Chondrocyte (in vitro differentiated cells): ENCODE results near the gene HDAC4. TPM values are rescaled to one million over a fixed set of nuclear protein-coding genes. Genes with fewer than 3 reads are reported as not detected.

Experiments used
- DNase-seq: peaks from one replicate; pipeline ENCODE4 v3.0.0; 2021; ENCODE audit warnings: mixed read lengths, low spot score
- H3K27ac Mint-ChIP-seq: one replicate; pipeline ENCODE4 v1.8.0; 2021; ENCODE audit warnings: mild to moderate bottlenecking, moderate library complexity, mixed read lengths; ENCODE audit not compliant: unreplicated experiment
- H3K27me3 Mint-ChIP-seq: 2 replicates; pipeline ENCODE4 v1.8.0; 2021; ENCODE audit warnings: low read depth, mixed read lengths
- H3K36me3 Mint-ChIP-seq: 2 replicates; pipeline ENCODE4 v1.8.0; 2021; ENCODE audit warnings: low read depth, mixed read lengths
- H3K4me1 Mint-ChIP-seq: 2 replicates; pipeline ENCODE4 v1.8.0; 2021; ENCODE audit warnings: low read depth, mild to moderate bottlenecking, mixed read lengths
- H3K4me3 Mint-ChIP-seq: one replicate; pipeline ENCODE4 v1.8.0; 2021; ENCODE audit warnings: mild to moderate bottlenecking, moderate library complexity, mixed read lengths; ENCODE audit not compliant: unreplicated experiment
- H3K9me3 Mint-ChIP-seq: 2 replicates; pipeline ENCODE4 v1.8.0; 2021; ENCODE audit warnings: low read depth, mixed read lengths
- CTCF ChIP-seq: fragments of 200-600 bp; sonication (generic); IDR thresholded peaks from 2 replicates; pipeline ENCODE4 v1.5.0; 2021; ENCODE audit warnings: antibody characterized with exemption, mild to moderate bottlenecking, moderate library complexity
- total RNA-seq: library from RNA; stranded (reverse); gene quantifications from 3 replicates; pipeline ENCODE4 v1.2.1, GENCODE V29; 2021

The HDAC4 gene
- total RNA-seq, 1 donor from 2014 or later = 22.3 TPM

GRCh38 chr2:239351687-239352086 lies 49.1 kb downstream of the HDAC4 start:
- Mint-ChIP-seq H3K27ac (peak overlapping the region; percentile 32), H3K4me3 (no peak overlapping the region), H3K9me3 (peaks cover 15% of the 10 kb centered on the region), H3K4me1 (peaks cover 51% of the 10 kb centered on the region), H3K36me3 (peaks cover 10% of the 10 kb centered on the region), H3K27me3 (no peaks in the 10 kb centered on the region)
- no peak for TF ChIP-seq CTCF
- no peak for DNase-seq

- no peak for TF ChIP-seq CTCF
- peaks cover 38% of the 10 kb centered on the region for H3K4me1 Mint-ChIP-seq
- no peak overlapping the region for H3K4me3 Mint-ChIP-seq
- H3K36me3 Mint-ChIP-seq = peaks cover 8% of the 10 kb centered on the region
- H3K9me3 Mint-ChIP-seq = peaks cover 6% of the 10 kb centered on the region
- H3K27ac Mint-ChIP-seq = peak overlapping the region; percentile 42
- H3K27me3 Mint-ChIP-seq = no peaks in the 10 kb centered on the region
- DNase-seq = no peak
These were observed 51.2 kb downstream of the HDAC4 start for GRCh38 chr2:239349453-239350135.

GRCh38 chr2:239348563-239349452 lies 52.0 kb downstream of the HDAC4 start:
- Mint-ChIP-seq H3K4me3 (no peak overlapping the region), H3K9me3 (peaks cover under 1% of the 10 kb centered on the region), H3K36me3 (peaks cover 4% of the 10 kb centered on the region), H3K27ac (peak overlapping the region; percentile 46), H3K4me1 (peaks cover 32% of the 10 kb centered on the region), H3K27me3 (no peaks in the 10 kb centered on the region)
- TF ChIP-seq CTCF = no peak
- DNase-seq = no peak

GRCh38 chr2:239346676-239347075 lies 54.1 kb downstream of the HDAC4 start:
- Mint-ChIP-seq H3K4me1 (peaks cover 13% of the 10 kb centered on the region), H3K36me3 (peaks cover 2% of the 10 kb centered on the region), H3K27me3 (no peaks in the 10 kb centered on the region), H3K27ac (no peak overlapping the region), H3K4me3 (no peak overlapping the region), H3K9me3 (no peaks in the 10 kb centered on the region)
- no peak for DNase-seq
- TF ChIP-seq CTCF = no peak

GRCh38 chr2:239345251-239345650 lies 55.6 kb downstream of the HDAC4 start:
- no peak for TF ChIP-seq CTCF
- no peak for DNase-seq
- Mint-ChIP-seq H3K4me1 (peaks cover 7% of the 10 kb centered on the region), H3K27ac (no peak overlapping the region), H3K27me3 (no peaks in the 10 kb centered on the region), H3K36me3 (no peaks in the 10 kb centered on the region), H3K4me3 (no peak overlapping the region), H3K9me3 (no peaks in the 10 kb centered on the region)
